Measurements from ENCODE around the gene PTP4A1. TPM values are rescaled to one million over a fixed set of nuclear protein-coding genes. Genes with fewer than 3 reads are reported as not detected.
A peak's percentile ranks its signal among the peaks of the same experiment; 100 is the strongest.
"Not testable (repeated sequence)": the region's sequence is repeated elsewhere in the genome, so short reads cannot be mapped to it uniquely, and the experiment has no call there.

PTP4A1 gene
- 10 to 100 TPM; 22.4 to 35.8 (median 28.8) TPM for polyA plus RNA-seq (ENCODE audit: insufficient read length in 10 of 10)
- long read RNA-seq, donor 1, partial matches to known transcripts: 0 of 2 reads
- long read RNA-seq, donor 1, other reads (novel, unspliced or antisense): 0 of 2 reads
- long read RNA-seq, donor 2, partial matches to known transcripts: 0 of 4 reads
- long read RNA-seq, donor 2, other reads (novel, unspliced or antisense): 0 of 4 reads
- long read RNA-seq, donor 3: 0 reads
- long read RNA-seq, donor 4, partial matches to known transcripts: 0 of 2 reads
- long read RNA-seq, donor 4, other reads (novel, unspliced or antisense): 0 of 2 reads
- long read RNA-seq, donor 5, partial matches to known transcripts: 0 of 3 reads
- long read RNA-seq, donor 5, other reads (novel, unspliced or antisense): 0 of 3 reads
- long read RNA-seq, donor 6, partial matches to known transcripts: 0 of 1 reads
- long read RNA-seq, donor 6, other reads (novel, unspliced or antisense): 0 of 1 reads
- long read RNA-seq, donor 7, partial matches to known transcripts: 0 of 1 reads
- long read RNA-seq, donor 7, other reads (novel, unspliced or antisense): 0 of 1 reads
- long read RNA-seq, donor 8, transcript PTP4A1-203 (5 exons, 2,203 nt): major isoform, 5 of 5 reads
- long read RNA-seq, donor 8, partial matches to known transcripts: 0 of 5 reads
- long read RNA-seq, donor 8, other reads (novel, unspliced or antisense): 0 of 5 reads
- long read RNA-seq, donor 9: 0 reads

GRCh38 chr6:63572044-63572746 lies at the start of gene PTP4A1, which contains the start of gene LOC128125822:
Gene PTP4A1 (plus strand): TSS chr6:63572480. CDS start chr6:63576881, 4,401 bp downstream.
Gene LOC128125822 (plus strand): TSS chr6:63572480.
- DNase-seq: peak; percentile 98 to 99 (median 98)

- not testable (repeated sequence) for DNase-seq
Measured at GRCh38 chr6:63522911-63523287, 49.4 kb upstream of the PTP4A1 start.

GRCh38 chr6:63523630-63524029 lies 48.6 kb upstream of the PTP4A1 start:
- no peak for DNase-seq

- no peak for DNase-seq
Measured at GRCh38 chr6:63525186-63525878, 46.9 kb upstream of the PTP4A1 start.

GRCh38 chr6:63526931-63527330 lies 45.3 kb upstream of the PTP4A1 start:
- DNase-seq: no peak

GRCh38 chr6:63527658-63528514 lies 44.4 kb upstream of the PTP4A1 start:
- peak; percentile 44 to 98 (median 45) for DNase-seq

- DNase-seq: no peak
Measured at GRCh38 chr6:63529498-63529897, 42.8 kb upstream of the PTP4A1 start.

GRCh38 chr6:63530182-63530581 lies 42.1 kb upstream of the PTP4A1 start:
- no peak for DNase-seq

GRCh38 chr6:63530991-63531390 lies 41.3 kb upstream of the PTP4A1 start:
- DNase-seq: no peak

GRCh38 chr6:63533026-63533425 lies 39.3 kb upstream of the PTP4A1 start:
- DNase-seq: no peak

- no peak for DNase-seq
Measured at GRCh38 chr6:63533952-63534351, 38.3 kb upstream of the PTP4A1 start.

- DNase-seq: no peak
Measured at GRCh38 chr6:63537201-63537958, 34.9 kb upstream of the PTP4A1 start.

GRCh38 chr6:63537959-63538300 lies 34.4 kb upstream of the PTP4A1 start:
- DNase-seq: no peak

GRCh38 chr6:63538550-63538949 lies 33.7 kb upstream of the PTP4A1 start:
- no peak for DNase-seq

GRCh38 chr6:63543001-63543400 lies 29.3 kb upstream of the PTP4A1 start:
- no peak for DNase-seq

GRCh38 chr6:63543982-63544381 lies 28.3 kb upstream of the PTP4A1 start:
- no peak for DNase-seq

- DNase-seq: no peak
Measured at GRCh38 chr6:63546236-63546635, 26.0 kb upstream of the PTP4A1 start.

GRCh38 chr6:63546697-63547096 lies 25.6 kb upstream of the PTP4A1 start:
- DNase-seq: no peak

- DNase-seq: no peak
Measured at GRCh38 chr6:63549076-63549475, 23.2 kb upstream of the PTP4A1 start.

GRCh38 chr6:63553208-63553607 lies 19.1 kb upstream of the PTP4A1 start:
- no peak for DNase-seq

Measured in muscle of back (tissue), 13 donors.